Colonic mucosa (tissue), 4 donors: Measurements from ENCODE around the gene CMSS1. TPM values are rescaled to one million over a fixed set of nuclear protein-coding genes. Genes with fewer than 3 reads are reported as not detected.
"Not testable (repeated sequence)": the region's sequence is repeated elsewhere in the genome, so short reads cannot be mapped to it uniquely, and the experiment has no call there.

Experiments used
- DNase-seq: peaks from one replicate; pipeline ENCODE4 v3.0.0-alpha.2; 2020
- H3K27ac ChIP-seq: fragments of 200-600 bp; one replicate; pipeline ENCODE4 v1.8.0; 2021
- H3K27me3 ChIP-seq: fragments of 200-600 bp; one replicate; pipeline ENCODE4 v1.8.0; 2021
- H3K36me3 ChIP-seq: fragments of 200-600 bp; one replicate; pipeline ENCODE4 v1.8.0; 2021
- H3K4me1 ChIP-seq: fragments of 200-600 bp; one replicate; pipeline ENCODE4 v1.8.0; 2021; ENCODE audit warnings: mild to moderate bottlenecking
- H3K4me3 ChIP-seq: fragments of 200-600 bp; one replicate; pipeline ENCODE4 v1.8.0; 2021
- H3K9ac ChIP-seq, 2 donors: one replicate each; pipeline ENCODE4 v1.7.0; 2013; ENCODE audit warnings: control low read depth in 2 of 2, low read depth in 2 of 2, low read length in 2 of 2
- H3K9me3 ChIP-seq: fragments of 200-600 bp; one replicate; pipeline ENCODE4 v1.8.0; 2021
- CTCF ChIP-seq: fragments of 200-600 bp; IDR thresholded peaks from one replicate; pipeline ENCODE4 v1.8.0; 2022; ENCODE audit warnings: antibody characterized with exemption, mild to moderate bottlenecking
- intact Hi-C: fragments of 100-400 bp; cut with DNase I; formaldehyde crosslinking; loops from one replicate; pipeline ENCODE4 v1.14.1; 2022
- total RNA-seq, 2 donors: library from RNA; stranded (reverse); fragmentation: NEBNext Ultra II Directional in 1 of 2; extraction: Animal tissue kit (Norgen Biotek cat#: 25700) in 1 of 2; gene quantifications; one replicate each; pipeline ENCODE4 v1.2.1, GENCODE V29; 2021
- donor health status: healthy.
- donor health status: DM: no; HTN: no; CAD: no.
- donor health status: DM: no; HTN: no; CAD: no.

CMSS1 gene
- total RNA-seq, 2 donors from 2014 or later, result 10.7 to 24.7 TPM

GRCh38 chr3:100090669-100091005 lies 273.0 kb downstream of the CMSS1 start:
- no peaks in the 10 kb centered on the region for H3K27me3 ChIP-seq
- no peaks in the 10 kb centered on the region for H3K9me3 ChIP-seq
- no peak for TF ChIP-seq CTCF
- intact Hi-C loops, result no loop called here
- no peak overlapping the region for H3K4me3 ChIP-seq
- H3K9ac ChIP-seq, result no peak overlapping the region
- H3K27ac ChIP-seq, result no peak overlapping the region
- no peaks in the 10 kb centered on the region for H3K4me1 ChIP-seq
- H3K36me3 ChIP-seq, result no peaks in the 10 kb centered on the region
- no peak for DNase-seq

- Histone ChIP-seq H3K36me3 (no peaks in the 10 kb centered on the region), H3K4me3 (no peak overlapping the region), H3K27ac (no peak overlapping the region), H3K9me3 (no peaks in the 10 kb centered on the region), H3K9ac (no peak overlapping the region), H3K4me1 (no peaks in the 10 kb centered on the region), H3K27me3 (no peaks in the 10 kb centered on the region)
- TF ChIP-seq CTCF, result no peak
- intact Hi-C loops, result no loop called here
- no peak for DNase-seq
These were observed 276.2 kb downstream of the CMSS1 start for GRCh38 chr3:100093831-100094230.

- not testable (repeated sequence) for H3K27me3 ChIP-seq
These were observed 278.6 kb downstream of the CMSS1 start for GRCh38 chr3:100096286-100096685.

GRCh38 chr3:100096866-100097265 lies 279.2 kb downstream of the CMSS1 start:
- no peaks in the 10 kb centered on the region for H3K9me3 ChIP-seq
- intact Hi-C loops, result no loop called here
- no peaks in the 10 kb centered on the region for H3K4me1 ChIP-seq
- no peak overlapping the region for H3K9ac ChIP-seq
- no peak overlapping the region for H3K27ac ChIP-seq
- H3K4me3 ChIP-seq, result no peak overlapping the region
- H3K36me3 ChIP-seq, result no peaks in the 10 kb centered on the region
- H3K27me3 ChIP-seq, result no peaks in the 10 kb centered on the region
- no peak for TF ChIP-seq CTCF
- no peak for DNase-seq

More at GRCh38 chr3:100096286-100096685, 278.6 kb downstream of the CMSS1 start:
- H3K9me3 ChIP-seq, H3K4me1 ChIP-seq, H3K36me3 ChIP-seq, H3K9ac ChIP-seq, H3K4me3 ChIP-seq, intact Hi-C loops, H3K27ac ChIP-seq, DNase-seq: not testable (repeated sequence)

GRCh38 chr3:100097919-100098783 lies 280.5 kb downstream of the CMSS1 start:
- intact Hi-C loops, result no loop called here
- no peak for TF ChIP-seq CTCF
- no peak overlapping the region for H3K27ac ChIP-seq
- no peak overlapping the region for H3K9ac ChIP-seq
- H3K27me3 ChIP-seq, result no peaks in the 10 kb centered on the region
- no peaks in the 10 kb centered on the region for H3K4me1 ChIP-seq
- no peaks in the 10 kb centered on the region for H3K36me3 ChIP-seq
- no peaks in the 10 kb centered on the region for H3K9me3 ChIP-seq
- no peak overlapping the region for H3K4me3 ChIP-seq
- DNase-seq, result no peak

GRCh38 chr3:100098784-100099070 lies 281.1 kb downstream of the CMSS1 start:
- Histone ChIP-seq H3K4me1 (no peaks in the 10 kb centered on the region), H3K36me3 (no peaks in the 10 kb centered on the region), H3K9ac (no peak overlapping the region), H3K27me3 (no peaks in the 10 kb centered on the region), H3K27ac (no peak overlapping the region), H3K4me3 (no peak overlapping the region), H3K9me3 (no peaks in the 10 kb centered on the region)
- intact Hi-C loops, result no loop called here
- TF ChIP-seq CTCF, result no peak
- DNase-seq, result no peak
